GM12865 (cell line): ENCODE measurements around the gene IMPG1.

Source experiments
- DNase-seq: peaks from one replicate; pipeline ENCODE4 v3.0.0; 2010; ENCODE audit warnings: low read depth
- H3K4me3 ChIP-seq: 2 replicates; pipeline ENCODE4 v1.5.1; 2011; ENCODE audit warnings: mild to moderate bottlenecking, low read depth, low read length, control low read depth
- CTCF ChIP-seq: IDR thresholded peaks from 2 replicates; pipeline ENCODE4 v1.5.1; 2011; ENCODE audit warnings: low read length, control low read depth, low read depth, inconsistent platforms; ENCODE audit not compliant: insufficient read depth; ENCODE audit errors: missing control alignments

IMPG1 gene

GRCh38 chr6:76026101-76026500 is 46.4 kb downstream of the IMPG1 start:
- H3K4me3 ChIP-seq: no peak overlapping the region
- TF ChIP-seq CTCF: no peak
- no peak for DNase-seq

- DNase-seq: no peak
- no peak for TF ChIP-seq CTCF
- no peak overlapping the region for H3K4me3 ChIP-seq
These were observed 57.6 kb downstream of the IMPG1 start for GRCh38 chr6:76014626-76015530.

GRCh38 chr6:76004202-76004601 is 68.3 kb downstream of the IMPG1 start:
- no peak overlapping the region for H3K4me3 ChIP-seq
- DNase-seq: peak; percentile 39
- no peak for TF ChIP-seq CTCF

GRCh38 chr6:76003686-76004085 is 68.8 kb downstream of the IMPG1 start:
- no peak for DNase-seq
- H3K4me3 ChIP-seq: no peak overlapping the region
- TF ChIP-seq CTCF: no peak

- H3K4me3 ChIP-seq: no peak overlapping the region
- no peak for DNase-seq
- no peak for TF ChIP-seq CTCF
These were observed 69.3 kb downstream of the IMPG1 start for GRCh38 chr6:76003113-76003512.

GRCh38 chr6:76000629-76001028 is 71.8 kb downstream of the IMPG1 start:
- TF ChIP-seq CTCF: no peak
- H3K4me3 ChIP-seq: no peak overlapping the region
- DNase-seq: no peak

- no peak for TF ChIP-seq CTCF
- no peak overlapping the region for H3K4me3 ChIP-seq
- no peak for DNase-seq
These were observed 74.8 kb downstream of the IMPG1 start for GRCh38 chr6:75997696-75998095.
